ENCODE measurements around the gene EGFLAM.

EGFLAM gene

GRCh38 chr5:38379350-38379937 lies 121.1 kb downstream of the EGFLAM start:
- H3K4me3 ChIP-seq (ENCODE audit: control insufficient read depth, low read depth, low read length): no peak overlapping the region
- no peak for DNase-seq (ENCODE audit: low read depth)
- TF ChIP-seq, protein P1, sequence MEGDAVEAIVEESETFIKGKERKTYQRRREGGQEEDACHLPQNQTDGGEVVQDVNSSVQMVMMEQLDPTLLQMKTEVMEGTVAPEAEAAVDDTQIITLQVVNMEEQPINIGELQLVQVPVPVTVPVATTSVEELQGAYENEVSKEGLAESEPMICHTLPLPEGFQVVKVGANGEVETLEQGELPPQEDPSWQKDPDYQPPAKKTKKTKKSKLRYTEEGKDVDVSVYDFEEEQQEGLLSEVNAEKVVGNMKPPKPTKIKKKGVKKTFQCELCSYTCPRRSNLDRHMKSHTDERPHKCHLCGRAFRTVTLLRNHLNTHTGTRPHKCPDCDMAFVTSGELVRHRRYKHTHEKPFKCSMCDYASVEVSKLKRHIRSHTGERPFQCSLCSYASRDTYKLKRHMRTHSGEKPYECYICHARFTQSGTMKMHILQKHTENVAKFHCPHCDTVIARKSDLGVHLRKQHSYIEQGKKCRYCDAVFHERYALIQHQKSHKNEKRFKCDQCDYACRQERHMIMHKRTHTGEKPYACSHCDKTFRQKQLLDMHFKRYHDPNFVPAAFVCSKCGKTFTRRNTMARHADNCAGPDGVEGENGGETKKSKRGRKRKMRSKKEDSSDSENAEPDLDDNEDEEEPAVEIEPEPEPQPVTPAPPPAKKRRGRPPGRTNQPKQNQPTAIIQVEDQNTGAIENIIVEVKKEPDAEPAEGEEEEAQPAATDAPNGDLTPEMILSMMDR (IDR thresholded peaks at IDR 0.05; ENCODE audit: control insufficient read depth, insufficient read depth, low read depth, low read length, missing control alignments): no peak

DNA sequence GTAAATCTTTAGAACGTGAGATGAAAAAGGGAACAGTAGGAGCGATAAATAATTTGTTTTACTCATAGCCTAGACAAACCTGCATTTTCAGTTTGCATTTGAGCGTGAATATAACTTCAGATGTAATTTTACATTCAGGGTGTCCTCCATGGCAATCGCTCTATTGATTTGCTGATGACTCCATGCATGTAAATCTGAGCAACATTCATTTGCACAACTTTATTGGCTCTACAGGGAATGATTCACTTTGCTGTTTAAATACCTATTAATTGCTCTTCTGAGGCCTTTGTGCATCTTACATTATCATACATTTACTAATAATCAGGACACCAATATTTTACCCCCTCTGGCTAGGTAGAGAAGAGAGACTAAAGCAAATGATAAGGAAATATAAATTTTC lies 122.2 kb downstream of the EGFLAM start:
- DNase-seq (ENCODE audit: low read depth): no peak
- TF ChIP-seq, protein P1 (IDR thresholded peaks at IDR 0.05; ENCODE audit: control insufficient read depth, insufficient read depth, low read depth, low read length, missing control alignments): no peak
- no peak overlapping the region for H3K4me3 ChIP-seq (ENCODE audit: control insufficient read depth, low read depth, low read length)

GRCh38 chr5:38381361-38381760 lies 123.0 kb downstream of the EGFLAM start:
- no peak for DNase-seq (ENCODE audit: low read depth)
- TF ChIP-seq, protein P1 (IDR thresholded peaks at IDR 0.05; ENCODE audit: control insufficient read depth, insufficient read depth, low read depth, low read length, missing control alignments): no peak
- no peak overlapping the region for H3K4me3 ChIP-seq (ENCODE audit: control insufficient read depth, low read depth, low read length)

DNA sequence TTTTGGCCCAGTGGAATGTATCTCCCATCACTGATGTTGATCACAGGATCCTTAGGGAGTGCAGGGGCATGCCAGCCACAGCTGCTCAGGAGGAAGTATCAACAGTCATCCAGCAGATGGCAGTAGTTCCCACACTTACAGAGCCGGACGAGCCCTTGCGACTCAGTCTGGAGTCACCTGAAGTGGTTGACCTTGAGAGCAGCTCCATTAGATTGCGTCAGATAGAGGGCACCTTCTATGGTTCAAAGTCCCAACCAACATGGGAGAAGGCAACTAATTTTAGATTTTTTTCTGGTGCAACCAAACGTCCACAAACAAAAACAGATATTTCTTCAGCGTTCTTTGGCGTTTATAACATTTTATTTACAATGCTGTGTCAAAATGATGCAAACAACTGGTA lies 124.5 kb downstream of the EGFLAM start:
- H3K4me3 ChIP-seq (ENCODE audit: control insufficient read depth, low read depth, low read length): no peak overlapping the region
- TF ChIP-seq, protein P1 (IDR thresholded peaks at IDR 0.05; ENCODE audit: control insufficient read depth, insufficient read depth, low read depth, low read length, missing control alignments): peak; percentile 83
- no peak for DNase-seq (ENCODE audit: low read depth)

DNA sequence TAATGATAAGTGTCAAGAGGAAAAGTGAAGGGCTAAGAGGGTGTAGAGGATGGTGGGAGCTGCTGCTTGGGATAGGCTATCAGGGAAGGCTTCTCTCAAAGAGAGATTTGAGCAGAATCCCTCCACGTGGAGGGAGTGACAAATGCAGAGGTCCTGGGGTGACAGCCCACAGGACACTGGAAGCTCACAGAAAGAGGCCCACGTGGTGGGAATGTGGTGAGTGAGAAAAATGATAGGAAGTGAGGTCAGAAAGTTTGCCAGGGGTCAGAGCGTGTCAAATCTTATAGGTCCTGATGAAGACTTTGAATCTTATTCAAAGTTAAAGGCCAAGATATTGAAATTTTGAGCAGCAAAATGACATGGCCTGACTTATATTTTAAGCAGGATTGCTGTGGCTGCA lies 125.3 kb downstream of the EGFLAM start:
- DNase-seq (ENCODE audit: low read depth): no peak
- H3K4me3 ChIP-seq (ENCODE audit: control insufficient read depth, low read depth, low read length): no peak overlapping the region

DNA sequence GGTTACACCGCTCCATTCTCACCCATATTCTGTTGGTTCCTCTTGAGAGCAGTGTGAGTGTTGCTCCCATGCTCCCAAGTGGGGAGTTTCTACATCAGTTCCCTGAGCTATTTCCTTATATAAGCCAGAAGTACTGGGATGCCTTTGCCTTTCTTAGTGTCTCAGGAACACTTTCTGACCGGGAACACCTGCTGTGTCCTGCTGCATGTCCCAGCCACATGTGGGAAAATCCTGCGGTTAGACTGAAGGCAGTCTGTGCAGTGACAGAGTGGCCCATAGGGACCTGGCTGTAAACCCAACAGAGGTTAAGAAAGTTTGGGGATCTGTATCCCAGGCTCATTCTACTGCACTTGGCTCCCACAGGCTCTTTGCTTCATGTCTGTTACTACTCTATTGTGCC lies 126.0 kb downstream of the EGFLAM start:
- TF ChIP-seq, protein P1 (IDR thresholded peaks at IDR 0.05; ENCODE audit: control insufficient read depth, insufficient read depth, low read depth, low read length, missing control alignments): no peak
- H3K4me3 ChIP-seq (ENCODE audit: control insufficient read depth, low read depth, low read length): no peak overlapping the region
- DNase-seq (ENCODE audit: low read depth): no peak

More for the DNA sequence above, 125.3 kb downstream of the EGFLAM start:
- TF ChIP-seq, protein P1 (IDR thresholded peaks at IDR 0.05; ENCODE audit: control insufficient read depth, insufficient read depth, low read depth, low read length, missing control alignments): no peak

Measured in AG09309 (cell line).